HG02571 (cell line): Measurements from ENCODE around the gene SMG7.
A peak's percentile ranks its signal among the peaks of the same experiment; 100 is the strongest.
"Not testable (repeated sequence)": the region's sequence is repeated elsewhere in the genome, so short reads cannot be mapped to it uniquely, and the experiment has no call there.

Experiments
- ATAC-seq: cut with Tn5 transposase; IDR thresholded peaks from one replicate; pipeline ENCODE4 v1.9.1; 2021; ENCODE audit warnings: mild to moderate bottlenecking, moderate library complexity; ENCODE audit not compliant: unreplicated experiment

Gene SMG7

GRCh38 chr1:183472488-183473216, at the start of gene SMG7:
Gene SMG7 (plus strand): TSS chr1:183472499. CDS start chr1:183472621, 122 bp downstream.
- ATAC-seq, result peak; percentile 13

GRCh38 chr1:183423541-183423940, 48.8 kb upstream of the SMG7 start:
- ATAC-seq, result no peak

GRCh38 chr1:183424691-183425090, 47.6 kb upstream of the SMG7 start:
- no peak for ATAC-seq

- not testable (repeated sequence) for ATAC-seq
Measured at GRCh38 chr1:183427591-183427990, 44.7 kb upstream of the SMG7 start.

GRCh38 chr1:183431840-183432547, 40.3 kb upstream of the SMG7 start:
- ATAC-seq, result no peak

- ATAC-seq, result no peak
Measured at GRCh38 chr1:183432548-183432875, 39.8 kb upstream of the SMG7 start.

GRCh38 chr1:183433703-183434102, 38.6 kb upstream of the SMG7 start:
- no peak for ATAC-seq

- no peak for ATAC-seq
Measured at GRCh38 chr1:183435497-183435896, 36.8 kb upstream of the SMG7 start.

GRCh38 chr1:183438060-183438459, 34.2 kb upstream of the SMG7 start:
- no peak for ATAC-seq

- no peak for ATAC-seq
Measured at GRCh38 chr1:183443011-183443410, 29.3 kb upstream of the SMG7 start.

GRCh38 chr1:183443466-183443865, 28.8 kb upstream of the SMG7 start:
- ATAC-seq, result no peak

GRCh38 chr1:183444243-183444642, 28.1 kb upstream of the SMG7 start:
- no peak for ATAC-seq

GRCh38 chr1:183449223-183449770, 23.0 kb upstream of the SMG7 start:
- no peak for ATAC-seq

- no peak for ATAC-seq
Measured at GRCh38 chr1:183450093-183450492, 22.2 kb upstream of the SMG7 start.

GRCh38 chr1:183454377-183454776, 17.9 kb upstream of the SMG7 start:
- no peak for ATAC-seq

GRCh38 chr1:183456826-183457225, 15.5 kb upstream of the SMG7 start:
- no peak for ATAC-seq

GRCh38 chr1:183457449-183457848, 14.8 kb upstream of the SMG7 start:
- no peak for ATAC-seq

- no peak for ATAC-seq
Measured at GRCh38 chr1:183460596-183460995, 11.7 kb upstream of the SMG7 start.

GRCh38 chr1:183461350-183461749, 10.9 kb upstream of the SMG7 start:
- no peak for ATAC-seq

- ATAC-seq, result no peak
Measured at GRCh38 chr1:183463566-183463965, 8.7 kb upstream of the SMG7 start.

GRCh38 chr1:183466781-183467180, 5.5 kb upstream of the SMG7 start:
- no peak for ATAC-seq

- ATAC-seq, result no peak
Measured at GRCh38 chr1:183467687-183468086, 4.6 kb upstream of the SMG7 start.
